ENCODE measurements around the gene GPR151.

DNA sequence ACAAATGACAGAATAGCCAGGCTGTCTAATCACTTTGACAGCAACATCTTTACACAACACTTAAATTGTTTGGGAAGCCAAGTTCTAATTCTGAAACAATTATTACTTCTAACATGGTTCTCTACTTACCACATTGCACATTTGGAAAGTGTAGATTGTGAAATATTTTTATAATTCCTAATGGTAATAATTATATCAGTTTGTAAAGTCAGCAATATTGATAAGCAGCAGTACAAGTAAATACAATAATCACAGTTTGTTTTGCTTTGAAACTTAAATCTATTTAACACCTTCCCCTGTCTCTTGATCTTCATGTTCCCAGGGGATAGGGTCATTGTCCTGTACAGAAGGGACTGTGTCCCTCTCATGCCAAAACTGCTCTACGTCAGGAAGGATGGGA is 1.4 kb downstream of the GPR151 start:
- TF ChIP-seq EZH2 (IDR thresholded peaks at IDR 0.05; ENCODE audit: low read length, missing control alignments), result no peak
- TF ChIP-seq, protein P1, sequence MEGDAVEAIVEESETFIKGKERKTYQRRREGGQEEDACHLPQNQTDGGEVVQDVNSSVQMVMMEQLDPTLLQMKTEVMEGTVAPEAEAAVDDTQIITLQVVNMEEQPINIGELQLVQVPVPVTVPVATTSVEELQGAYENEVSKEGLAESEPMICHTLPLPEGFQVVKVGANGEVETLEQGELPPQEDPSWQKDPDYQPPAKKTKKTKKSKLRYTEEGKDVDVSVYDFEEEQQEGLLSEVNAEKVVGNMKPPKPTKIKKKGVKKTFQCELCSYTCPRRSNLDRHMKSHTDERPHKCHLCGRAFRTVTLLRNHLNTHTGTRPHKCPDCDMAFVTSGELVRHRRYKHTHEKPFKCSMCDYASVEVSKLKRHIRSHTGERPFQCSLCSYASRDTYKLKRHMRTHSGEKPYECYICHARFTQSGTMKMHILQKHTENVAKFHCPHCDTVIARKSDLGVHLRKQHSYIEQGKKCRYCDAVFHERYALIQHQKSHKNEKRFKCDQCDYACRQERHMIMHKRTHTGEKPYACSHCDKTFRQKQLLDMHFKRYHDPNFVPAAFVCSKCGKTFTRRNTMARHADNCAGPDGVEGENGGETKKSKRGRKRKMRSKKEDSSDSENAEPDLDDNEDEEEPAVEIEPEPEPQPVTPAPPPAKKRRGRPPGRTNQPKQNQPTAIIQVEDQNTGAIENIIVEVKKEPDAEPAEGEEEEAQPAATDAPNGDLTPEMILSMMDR (conservative IDR thresholded peaks at IDR 0.05 in 1 of 2, IDR thresholded peaks at IDR 0.05 in 1 of 2; ENCODE audit: low read depth in 1 of 2, low read length in 2 of 2), result no peak
